ENCODE data around the gene SPATS2L.

- no peak for TF ChIP-seq CTCF (IDR thresholded peaks at IDR 0.05)
- no peak for TF ChIP-seq POLR2A (IDR thresholded peaks at IDR 0.05)
These were observed 157.0 kb downstream of the SPATS2L start for GRCh38 chr2:200463452-200463851.

Data from lower leg skin (tissue), 3 donors.